Measurements from ENCODE around the gene ZFHX2. TPM values are rescaled to one million over a fixed set of nuclear protein-coding genes. Genes with fewer than 3 reads are reported as not detected.

The ZFHX2 gene
- polyA plus RNA-seq, 1 donor (not counting 4 experiments of a cell fraction or from before 2014, with no cell fraction given): 0.18 TPM

- Histone ChIP-seq H3K36me3 (ENCODE audit: control insufficient read depth in 2 of 2, extremely low read depth in 1 of 2, insufficient read depth in 2 of 2, low read length in 2 of 2) (no peaks in the 10 kb centered on the region), H4K20me1 (ENCODE audit: control insufficient read depth, extremely low read depth, insufficient read depth, low read length) (no peaks in the 10 kb centered on the region), H3K4me2 (ENCODE audit: control insufficient read depth, extremely low read depth, insufficient read depth, low read depth, low read length) (no peak overlapping the region), H3K9ac (ENCODE audit: control insufficient read depth, extremely low read depth, insufficient read depth, low read length) (no peak overlapping the region), H3K4me1 (ENCODE audit: control insufficient read depth, extremely low read depth, insufficient read depth, low read length) (no peaks in the 10 kb centered on the region), H3K4me3 (ENCODE audit: control insufficient read depth in 2 of 3, extremely low read depth in 1 of 3, insufficient read depth in 2 of 3, low read depth in 1 of 3, low read length in 3 of 3) (no peak overlapping the region), H3K27me3 (ENCODE audit: control insufficient read depth, extremely low read depth, insufficient read depth, low read length) (peaks cover 39% of the 10 kb centered on the region), H3K9me1 (ENCODE audit: control insufficient read depth, extremely low read depth, insufficient read depth, low read length) (no peaks in the 10 kb centered on the region), H2AFZ (ENCODE audit: control insufficient read depth, low read length) (no peak overlapping the region), H3K27ac (ENCODE audit: control insufficient read depth, insufficient read depth, low read length) (no peak overlapping the region), H3K9me3 (ENCODE audit: control insufficient read depth, low read depth, low read length) (no peaks in the 10 kb centered on the region), H3K79me2 (ENCODE audit: control insufficient read depth, insufficient read depth, low read length) (no peaks in the 10 kb centered on the region)
- DNase-seq (ENCODE audit: low read depth, low spot score) (no peak), FAIRE-seq (no peak)
- dilution Hi-C loops (cut with MboI; ENCODE audit: extremely low pct_ligation_motif_present, low sequenced_read_pairs): no loop called here
- TF ChIP-seq, protein P1, sequence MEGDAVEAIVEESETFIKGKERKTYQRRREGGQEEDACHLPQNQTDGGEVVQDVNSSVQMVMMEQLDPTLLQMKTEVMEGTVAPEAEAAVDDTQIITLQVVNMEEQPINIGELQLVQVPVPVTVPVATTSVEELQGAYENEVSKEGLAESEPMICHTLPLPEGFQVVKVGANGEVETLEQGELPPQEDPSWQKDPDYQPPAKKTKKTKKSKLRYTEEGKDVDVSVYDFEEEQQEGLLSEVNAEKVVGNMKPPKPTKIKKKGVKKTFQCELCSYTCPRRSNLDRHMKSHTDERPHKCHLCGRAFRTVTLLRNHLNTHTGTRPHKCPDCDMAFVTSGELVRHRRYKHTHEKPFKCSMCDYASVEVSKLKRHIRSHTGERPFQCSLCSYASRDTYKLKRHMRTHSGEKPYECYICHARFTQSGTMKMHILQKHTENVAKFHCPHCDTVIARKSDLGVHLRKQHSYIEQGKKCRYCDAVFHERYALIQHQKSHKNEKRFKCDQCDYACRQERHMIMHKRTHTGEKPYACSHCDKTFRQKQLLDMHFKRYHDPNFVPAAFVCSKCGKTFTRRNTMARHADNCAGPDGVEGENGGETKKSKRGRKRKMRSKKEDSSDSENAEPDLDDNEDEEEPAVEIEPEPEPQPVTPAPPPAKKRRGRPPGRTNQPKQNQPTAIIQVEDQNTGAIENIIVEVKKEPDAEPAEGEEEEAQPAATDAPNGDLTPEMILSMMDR (optimal IDR thresholded peaks at IDR 0.05 in 1 of 3, IDR thresholded peaks at IDR 0.05 in 1 of 3, conservative IDR thresholded peaks at IDR 0.05 in 1 of 3; ENCODE audit: extremely low read depth in 1 of 3, insufficient read depth in 2 of 3, low read length in 3 of 3): no peak
- TF ChIP-seq EZH2 (IDR thresholded peaks at IDR 0.05; ENCODE audit: low read length): no peak
Measured at GRCh38 chr14:23580948-23581281, 29.4 kb upstream of the ZFHX2 start.

- Histone ChIP-seq H3K27me3 (ENCODE audit: control insufficient read depth, extremely low read depth, insufficient read depth, low read length) (peaks cover 45% of the 10 kb centered on the region), H2AFZ (ENCODE audit: control insufficient read depth, low read length) (no peak overlapping the region), H3K9ac (ENCODE audit: control insufficient read depth, extremely low read depth, insufficient read depth, low read length) (no peak overlapping the region), H3K4me1 (ENCODE audit: control insufficient read depth, extremely low read depth, insufficient read depth, low read length) (no peaks in the 10 kb centered on the region), H3K9me1 (ENCODE audit: control insufficient read depth, extremely low read depth, insufficient read depth, low read length) (no peaks in the 10 kb centered on the region), H3K27ac (ENCODE audit: control insufficient read depth, insufficient read depth, low read length) (no peak overlapping the region), H3K4me3 (ENCODE audit: control insufficient read depth in 2 of 3, extremely low read depth in 1 of 3, insufficient read depth in 2 of 3, low read depth in 1 of 3, low read length in 3 of 3) (no peak overlapping the region), H3K4me2 (ENCODE audit: control insufficient read depth, extremely low read depth, insufficient read depth, low read depth, low read length) (no peak overlapping the region), H3K9me3 (ENCODE audit: control insufficient read depth, low read depth, low read length) (no peaks in the 10 kb centered on the region), H4K20me1 (ENCODE audit: control insufficient read depth, extremely low read depth, insufficient read depth, low read length) (no peaks in the 10 kb centered on the region), H3K36me3 (ENCODE audit: control insufficient read depth in 2 of 2, extremely low read depth in 1 of 2, insufficient read depth in 2 of 2, low read length in 2 of 2) (no peaks in the 10 kb centered on the region), H3K79me2 (ENCODE audit: control insufficient read depth, insufficient read depth, low read length) (no peaks in the 10 kb centered on the region)
- dilution Hi-C loops (cut with MboI; ENCODE audit: extremely low pct_ligation_motif_present, low sequenced_read_pairs): no loop called here
- no peak for TF ChIP-seq EZH2 (IDR thresholded peaks at IDR 0.05; ENCODE audit: low read length)
- FAIRE-seq (no peak), DNase-seq (ENCODE audit: low read depth, low spot score) (no peak)
Measured at GRCh38 chr14:23580152-23580926, 28.8 kb upstream of the ZFHX2 start.

DNA sequence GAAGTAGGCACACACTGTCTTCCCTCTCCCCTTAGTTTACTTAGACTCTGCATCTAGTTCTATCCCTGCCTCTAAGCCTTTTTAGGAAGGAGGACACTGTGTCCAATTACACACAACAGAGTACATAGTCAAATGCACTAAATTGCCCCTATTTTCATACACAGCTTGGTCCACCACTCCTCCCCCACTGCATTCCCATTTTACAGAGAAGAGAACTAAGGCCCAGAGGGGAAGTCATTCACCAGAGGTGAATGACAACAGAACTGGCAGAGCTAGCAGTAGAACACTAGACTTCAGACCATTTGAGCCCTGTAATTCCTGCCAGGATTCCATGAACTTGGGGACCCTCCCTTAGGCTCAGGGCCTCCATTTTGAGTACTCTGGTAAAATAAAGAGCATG is 28.2 kb upstream of the ZFHX2 start:
- dilution Hi-C loops (cut with MboI; ENCODE audit: extremely low pct_ligation_motif_present, low sequenced_read_pairs): no loop called here
- FAIRE-seq: no peak
- no peaks in the 10 kb centered on the region for H4K20me1 ChIP-seq (ENCODE audit: control insufficient read depth, extremely low read depth, insufficient read depth, low read length)
- TF ChIP-seq, protein P1 (optimal IDR thresholded peaks at IDR 0.05 in 1 of 3, IDR thresholded peaks at IDR 0.05 in 1 of 3, conservative IDR thresholded peaks at IDR 0.05 in 1 of 3; ENCODE audit: extremely low read depth in 1 of 3, insufficient read depth in 2 of 3, low read length in 3 of 3): no peak
- H3K27ac ChIP-seq (ENCODE audit: control insufficient read depth, insufficient read depth, low read length): no peak overlapping the region
- H3K9ac ChIP-seq (ENCODE audit: control insufficient read depth, extremely low read depth, insufficient read depth, low read length): no peak overlapping the region
- no peaks in the 10 kb centered on the region for H3K79me2 ChIP-seq (ENCODE audit: control insufficient read depth, insufficient read depth, low read length)
- H3K27me3 ChIP-seq (ENCODE audit: control insufficient read depth, extremely low read depth, insufficient read depth, low read length): peaks cover 50% of the 10 kb centered on the region
- no peak overlapping the region for H3K4me2 ChIP-seq (ENCODE audit: control insufficient read depth, extremely low read depth, insufficient read depth, low read depth, low read length)
- H2AFZ ChIP-seq (ENCODE audit: control insufficient read depth, low read length): no peak overlapping the region
- no peak for DNase-seq (ENCODE audit: low read depth, low spot score)
- H3K36me3 ChIP-seq (ENCODE audit: control insufficient read depth in 2 of 2, extremely low read depth in 1 of 2, insufficient read depth in 2 of 2, low read length in 2 of 2): no peaks in the 10 kb centered on the region
- no peaks in the 10 kb centered on the region for H3K9me3 ChIP-seq (ENCODE audit: control insufficient read depth, low read depth, low read length)
- no peaks in the 10 kb centered on the region for H3K4me1 ChIP-seq (ENCODE audit: control insufficient read depth, extremely low read depth, insufficient read depth, low read length)
- H3K4me3 ChIP-seq (ENCODE audit: control insufficient read depth in 2 of 3, extremely low read depth in 1 of 3, insufficient read depth in 2 of 3, low read depth in 1 of 3, low read length in 3 of 3): no peak overlapping the region
- no peaks in the 10 kb centered on the region for H3K9me1 ChIP-seq (ENCODE audit: control insufficient read depth, extremely low read depth, insufficient read depth, low read length)
